HepG2 (cell line): Measurements from ENCODE around the gene RSAD2. TPM values are rescaled to one million over a fixed set of nuclear protein-coding genes. Genes with fewer than 3 reads are reported as not detected.

Experiments used
- ATF6 ChIP-seq: sonication (generic); formaldehyde crosslinking; conservative IDR thresholded peaks from 2 replicates; pipeline ENCODE4 v1.4.0; 2020; ENCODE audit warnings: missing genetic modification reagents
- ERF ChIP-seq: IDR thresholded peaks from 2 replicates; pipeline ENCODE4 v1.6.1; 2018; ENCODE audit warnings: missing biosample characterization, missing genetic modification reagents
- FIP1L1 ChIP-seq: fragments of 200-400 bp; formaldehyde crosslinking; IDR thresholded peaks from 2 replicates; pipeline ENCODE4 v1.6.1; 2018; ENCODE audit warnings: low read depth, mild to moderate bottlenecking, low read length, moderate library complexity, borderline replicate concordance; ENCODE audit not compliant: insufficient read depth
- FOXM1 ChIP-seq: sonication (generic); formaldehyde crosslinking; IDR thresholded peaks from 2 replicates; pipeline ENCODE4 v1.5.0; 2020; ENCODE audit warnings: missing genetic modification reagents
- HIC2 ChIP-seq: sonication (generic); formaldehyde crosslinking; IDR thresholded peaks from 2 replicates; pipeline ENCODE4 v1.9.0; 2022; ENCODE audit warnings: low read depth, missing genetic modification reagents
- HIVEP1 ChIP-seq: sonication (generic); formaldehyde crosslinking; IDR thresholded peaks from 2 replicates; pipeline ENCODE4 v1.4.0; 2020; ENCODE audit warnings: mild to moderate bottlenecking, missing genetic modification reagents
- KMT2B ChIP-seq: IDR thresholded peaks from 2 replicates; pipeline ENCODE4 v1.6.1; 2016; ENCODE audit warnings: missing genetic modification reagents, missing compliant biosample characterization
- MNT ChIP-seq: fragments of 450-650 bp; IDR thresholded peaks from 2 replicates; pipeline ENCODE4 v1.6.1; 2016
- NCOA5 ChIP-seq: sonication (generic); formaldehyde crosslinking; IDR thresholded peaks from 2 replicates; pipeline ENCODE4 v1.4.0; 2020; ENCODE audit warnings: missing genetic modification reagents
- PHB2 ChIP-seq: fragments of 450-650 bp; IDR thresholded peaks from 2 replicates; pipeline ENCODE4 v1.6.1; 2018; ENCODE audit not compliant: partially characterized antibody
- SSRP1 ChIP-seq: IDR thresholded peaks from 2 replicates; pipeline ENCODE4 v1.6.1; 2016; ENCODE audit warnings: control low read depth
- TGIF2 ChIP-seq: IDR thresholded peaks from 2 replicates; pipeline ENCODE4 v1.6.1; 2016; ENCODE audit warnings: control low read depth, missing compliant biosample characterization
- ZFAT ChIP-seq: sonication (generic); formaldehyde crosslinking; conservative IDR thresholded peaks from 2 replicates; pipeline ENCODE4 v1.8.1; 2023; ENCODE audit warnings: missing genetic modification reagents, inconsistent platforms
- ZFYVE20 ChIP-seq: sonication (generic); formaldehyde crosslinking; IDR thresholded peaks from 2 replicates; pipeline ENCODE4 v1.8.0; 2023; ENCODE audit warnings: low read depth, mild to moderate bottlenecking, moderate library complexity, missing genetic modification reagents, borderline replicate concordance
- ZIK1 ChIP-seq: sonication (generic); formaldehyde crosslinking; IDR thresholded peaks from 2 replicates; pipeline ENCODE4 v1.5.0; 2020; ENCODE audit warnings: mild to moderate bottlenecking, low read depth, missing genetic modification reagents, borderline replicate concordance
- ZNF24 ChIP-seq: fragments of 450-650 bp; IDR thresholded peaks from 2 replicates; pipeline ENCODE4 v1.6.1; 2017; ENCODE audit warnings: antibody characterized with exemption, mild to moderate bottlenecking
- ZNF574 ChIP-seq: sonication (generic); formaldehyde crosslinking; IDR thresholded peaks from 2 replicates; pipeline ENCODE4 v1.4.0; 2020; ENCODE audit warnings: missing genetic modification reagents
- ZNF576 ChIP-seq: sonication (generic); formaldehyde crosslinking; IDR thresholded peaks from 2 replicates; pipeline ENCODE4 v1.4.0; 2020; ENCODE audit warnings: mild to moderate bottlenecking, missing genetic modification reagents
- ZNF652 ChIP-seq: IDR thresholded peaks from 2 replicates; pipeline ENCODE4 v1.6.1; 2016; ENCODE audit warnings: low read depth, borderline replicate concordance
- polyA plus RNA-seq, 8 experiments: library from polyadenylated mRNA; depleted of rRNA in 3 of 8; stranded (reverse) in 7 of 8; unstranded in 1 of 8; fragments of >200 nt; fragmentation: Illumina TruSeq in 4 of 8; extraction: Trizol in 4 of 8; gene quantifications; 2 replicates each; pipeline versions ENCODE4 v1.2.1 to v1.2.3, GENCODE V29; 2011 to 2016; ENCODE audit warnings: low read depth in 4 of 8, missing spikeins in 1 of 8, mixed read lengths in 1 of 8; ENCODE audit not compliant: insufficient read depth in 1 of 8
- total RNA-seq, 5 experiments: library from RNA; depleted of rRNA; stranded (reverse); fragments of >200 nt; fragmentation: Illumina TruSeq; extraction: Trizol; gene quantifications; 2 replicates each; pipeline ENCODE4 v1.2.3, GENCODE V29; 2016; ENCODE audit warnings: low read depth in 1 of 5

The RSAD2 gene
- total and polyA plus RNA-seq, 2 of the 13 experiments (the other 11 are each of a cell fraction or from before 2014, with no cell fraction given), result 0.11 TPM; not detected in 1

GRCh38 chr2:6921321-6921922 lies 43.8 kb downstream of the RSAD2 start (continued):
- TF ChIP-seq HIC2 (CRISPR knock-in tag) (no peak), FIP1L1 (no peak), ZFYVE20 (CRISPR knock-in tag) (no peak), ZNF652 (CRISPR knock-in tag) (no peak), MNT (0 out of 2 replicates have a peak, but pooled peaks have one; percentile 27), ZFAT (CRISPR knock-in tag) (no peak), TGIF2 (CRISPR knock-in tag) (peak; percentile 79), HIVEP1 (peak; percentile 37; the same call in 1 of the 2 replicates), NCOA5 (no peak), ZNF24 (no peak), ZNF576 (no peak), ZNF574 (peak; percentile 80), ERF (CRISPR knock-in tag) (peak; percentile 91), SSRP1 (CRISPR knock-in tag) (no peak), FOXM1 (CRISPR knock-in tag) (no peak), PHB2 (no peak), ZIK1 (CRISPR knock-in tag) (no peak), KMT2B (CRISPR knock-in tag) (0 out of 2 replicates have a peak, but pooled peaks have one; percentile 23), ATF6 (no peak)
